Left lobe of liver (tissue), 2 donors: ENCODE results near the gene PLEK2. TPM values are rescaled to one million over a fixed set of nuclear protein-coding genes. Genes with fewer than 3 reads are reported as not detected.
"Not testable (repeated sequence)": the region's sequence is repeated elsewhere in the genome, so short reads cannot be mapped to it uniquely, and the experiment has no call there.

Source experiments
- ATAC-seq: fragments of 200-7000 bp; cut with Tn5 transposase; one replicate; pipeline ENCODE4 v1.9.1; 2020; ENCODE audit warnings: mild to moderate bottlenecking, moderate library complexity
- DNase-seq: peaks from one replicate; pipeline ENCODE4 v3.0.0-alpha.2; 2020; ENCODE audit warnings: low spot score
- total RNA-seq: library from RNA; stranded (reverse); gene quantifications from one replicate; pipeline ENCODE4 v1.2.1, GENCODE V29; 2021
- donor health status: DM: no; HTN: no; CAD: no; lungs with moderate emphysema.
- donor health status: DM: no; HTN: yes; CAD: no.

The PLEK2 gene
- total RNA-seq, 1 donor from 2014 or later = 10.7 TPM

DNA sequence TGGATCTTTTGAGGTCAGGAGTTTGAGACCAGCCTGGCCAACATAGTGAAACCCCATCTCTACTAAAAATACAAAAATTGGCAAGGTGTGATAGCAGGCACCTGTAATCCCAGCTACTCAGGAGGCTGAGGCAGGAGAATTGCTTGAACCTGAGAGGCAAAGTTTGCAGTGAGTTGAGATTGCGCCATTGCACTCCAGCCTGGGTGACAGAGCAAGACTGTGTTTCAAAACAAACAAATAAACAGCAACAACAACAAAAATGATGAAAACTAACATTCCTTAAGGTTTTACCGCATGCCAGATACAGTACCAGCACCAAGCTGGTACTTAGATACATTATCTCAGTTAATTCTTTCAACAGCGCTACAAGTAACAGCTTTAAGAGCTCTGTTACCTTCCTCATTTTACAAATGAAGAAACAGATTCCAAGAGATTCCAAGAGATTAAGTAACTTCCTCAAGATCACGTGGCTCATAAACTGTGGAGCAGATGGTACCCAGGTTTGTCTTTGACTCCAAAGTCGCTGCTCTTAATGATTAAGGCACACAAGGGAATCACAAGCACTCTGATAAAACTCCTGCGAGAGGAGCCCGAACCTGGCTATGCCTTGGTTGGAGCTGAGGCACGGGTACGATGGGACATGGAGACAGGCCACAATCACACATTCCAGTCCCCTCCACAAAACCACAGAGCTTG is 17.7 kb upstream of the PLEK2 start:
- DNase-seq = no peak

DNA sequence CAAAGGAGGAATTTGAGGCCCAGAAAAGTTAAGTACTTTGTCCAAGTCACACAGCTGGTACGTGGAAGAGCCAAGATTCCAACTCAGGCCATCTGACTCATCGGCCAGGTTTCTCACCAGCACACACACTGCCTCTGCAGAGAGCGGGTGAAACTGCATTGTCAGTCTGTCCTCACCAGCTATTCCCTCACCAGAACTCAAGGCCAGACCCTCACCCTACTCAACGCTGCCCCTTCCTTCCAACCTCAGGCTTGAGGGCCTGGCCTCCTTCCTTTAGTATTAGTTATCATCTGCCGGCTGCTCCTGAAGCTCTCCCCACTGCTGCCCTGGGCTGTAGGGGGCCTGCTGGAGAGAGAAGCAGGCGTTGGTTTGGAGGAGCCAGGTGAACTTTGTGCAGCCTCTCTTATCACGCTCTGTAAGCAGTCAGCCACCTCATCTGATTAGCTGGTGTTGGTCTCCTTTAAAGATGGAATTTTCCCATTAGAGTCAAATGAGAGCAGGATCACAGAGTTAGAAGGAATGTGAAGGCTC is 16.6 kb upstream of the PLEK2 start:
- no peak for DNase-seq
- ATAC-seq = peak; percentile 49

More for the DNA sequence above, 17.7 kb upstream of the PLEK2 start:
- ATAC-seq = no peak

DNA sequence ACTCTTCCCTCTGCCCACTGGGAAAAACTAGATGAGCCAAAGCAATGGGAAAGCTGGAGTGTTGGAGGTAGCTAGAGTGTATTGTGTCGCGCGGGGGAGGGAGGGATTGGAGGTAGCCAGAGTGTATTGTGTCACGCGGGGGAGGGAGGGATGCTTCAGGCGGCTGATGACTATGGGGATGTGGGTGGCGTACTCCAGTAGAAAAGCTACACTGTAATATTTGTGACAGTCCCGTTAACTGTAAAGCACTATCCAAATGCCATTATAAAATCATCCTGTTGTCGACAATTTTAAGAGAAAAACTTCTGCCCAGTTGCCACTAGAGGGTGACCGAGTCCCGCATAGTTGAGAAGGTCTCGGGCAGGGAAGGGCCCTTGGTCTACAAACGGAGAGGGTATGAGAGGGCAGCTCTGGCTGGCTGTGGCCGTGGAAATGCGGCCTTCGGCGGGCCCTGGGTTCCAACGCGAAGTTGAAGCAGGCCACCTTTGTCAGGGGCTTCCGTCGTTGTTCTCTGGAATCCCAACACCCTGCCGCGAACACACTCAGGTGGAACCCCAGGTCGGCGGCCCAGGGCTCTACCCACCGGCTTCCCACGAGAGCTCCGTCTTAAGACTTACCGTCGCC is 15.1 kb upstream of the PLEK2 start:
- DNase-seq (peak; percentile 72), ATAC-seq (peak; percentile 95)

DNA sequence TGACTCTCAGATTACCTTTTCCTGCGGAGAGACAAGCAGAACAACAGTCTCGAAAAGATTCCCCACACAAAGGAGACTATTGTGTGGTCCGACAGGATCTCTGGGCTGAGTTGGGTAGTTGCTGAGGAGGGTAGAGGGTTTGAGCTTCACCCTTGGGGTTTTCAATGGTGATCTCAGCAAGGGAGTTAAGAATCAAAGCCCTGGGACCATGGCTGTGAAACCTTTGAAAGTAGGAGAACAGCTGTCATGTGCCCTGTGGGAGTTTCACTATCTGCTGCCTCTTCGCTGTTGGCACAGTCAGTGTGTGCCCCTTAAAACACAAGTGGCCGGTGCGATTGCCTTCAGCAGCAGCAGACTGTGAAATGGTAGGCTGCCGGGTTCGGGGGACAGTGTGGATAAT is 14.2 kb upstream of the PLEK2 start:
- no peak for ATAC-seq
- no peak for DNase-seq

DNA sequence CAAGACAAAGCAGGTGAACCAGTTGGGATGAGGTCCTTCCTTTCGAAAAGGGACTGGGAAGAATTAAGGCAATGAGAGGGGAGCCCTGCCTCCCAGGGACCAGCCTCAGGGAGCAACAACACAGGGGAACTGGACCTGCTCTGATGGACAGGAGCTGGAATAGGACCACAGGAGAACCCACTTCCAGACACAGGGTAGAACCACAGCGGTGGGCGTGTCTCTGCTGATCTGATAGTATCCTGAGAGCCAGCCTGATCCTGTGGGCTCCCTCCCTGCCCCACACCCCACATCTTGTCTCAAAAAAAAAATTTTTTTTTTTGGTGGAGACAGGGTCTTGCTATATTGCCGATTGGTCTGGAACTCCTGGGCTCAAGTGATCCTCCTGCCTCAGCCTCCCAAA is 13.6 kb upstream of the PLEK2 start:
- no peak for ATAC-seq
- no peak for DNase-seq

DNA sequence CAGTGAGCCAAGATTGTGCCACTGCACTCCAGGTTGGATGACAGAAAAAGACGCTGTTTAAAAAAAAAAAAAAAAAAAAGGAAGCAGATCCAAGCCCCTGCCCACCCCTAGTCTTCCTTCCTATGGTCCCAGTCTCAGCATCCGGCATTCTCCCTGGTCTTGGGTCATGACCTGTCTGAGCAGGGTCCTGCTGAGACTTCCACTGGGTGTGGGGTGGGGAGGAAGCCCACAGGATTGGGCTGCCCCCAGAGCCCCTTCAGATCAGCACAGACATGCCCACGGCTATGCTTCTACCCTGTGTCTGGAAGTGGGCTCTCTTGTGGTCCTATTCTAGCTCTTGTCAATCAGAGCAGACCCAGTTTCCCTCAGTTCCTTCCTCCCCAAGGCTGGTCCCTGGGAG is 12.6 kb upstream of the PLEK2 start:
- ATAC-seq (no peak), DNase-seq (no peak)

DNA sequence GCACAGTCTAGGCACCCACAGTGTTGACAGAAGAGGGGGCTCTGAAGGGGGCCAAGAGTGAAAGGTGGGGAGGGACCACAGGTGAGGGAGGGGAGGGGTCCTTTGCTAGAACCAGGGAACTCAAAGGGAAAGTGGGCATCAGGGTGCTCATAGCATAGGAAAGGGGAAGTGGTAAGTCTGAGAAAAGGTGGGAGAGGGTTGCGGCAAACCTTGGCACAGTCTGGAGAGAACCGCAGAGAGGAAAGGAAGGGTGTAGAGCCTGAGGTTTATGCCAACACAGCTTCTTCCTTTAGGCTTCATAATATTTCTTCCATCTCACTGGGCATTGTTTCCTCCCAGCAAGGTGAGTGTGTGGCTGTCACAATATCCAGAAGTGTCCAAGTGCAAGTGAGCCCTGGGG is 11.5 kb upstream of the PLEK2 start:
- DNase-seq = no peak
- ATAC-seq = no peak

DNA sequence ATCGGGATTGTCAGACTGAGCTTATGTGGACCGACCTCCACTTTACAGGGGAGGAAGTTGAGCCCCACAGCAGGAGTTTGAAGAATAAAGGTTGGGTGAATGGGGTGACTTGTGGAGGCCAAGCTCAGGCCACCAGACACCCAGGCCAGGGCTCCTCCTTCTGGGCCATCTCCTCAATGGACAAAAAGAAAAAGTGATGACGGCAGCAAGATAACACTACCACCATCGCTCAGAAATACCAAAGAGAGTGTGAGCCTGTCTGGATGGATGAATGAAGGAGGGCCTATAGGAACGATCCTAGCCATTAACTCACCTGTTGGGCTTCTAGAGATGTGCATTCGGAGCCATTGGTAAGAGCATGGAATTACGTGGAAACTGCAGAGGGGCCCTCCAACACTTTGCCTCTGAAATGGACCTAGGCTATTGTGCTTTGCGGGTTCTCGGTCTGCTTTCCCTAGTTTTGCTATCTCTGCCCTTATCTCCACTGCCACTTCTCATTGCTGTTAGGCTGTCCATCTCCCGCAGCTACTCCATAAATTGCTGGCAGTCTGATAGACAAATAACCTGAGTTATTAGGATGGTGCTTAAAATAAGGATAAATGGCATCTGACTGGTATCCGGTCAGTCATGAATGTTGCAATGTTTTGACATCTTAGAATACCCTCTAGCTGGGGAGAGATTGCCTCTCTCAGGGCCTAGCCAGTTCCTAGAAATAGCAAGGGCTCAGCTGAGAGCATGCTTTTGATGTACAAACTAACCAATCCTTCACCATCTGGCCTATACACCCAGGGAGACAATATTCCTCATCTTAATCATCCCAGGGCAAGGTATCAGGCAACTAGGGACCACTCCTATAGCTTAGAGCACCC is 9.6 kb upstream of the PLEK2 start:
- ATAC-seq = no peak

DNA sequence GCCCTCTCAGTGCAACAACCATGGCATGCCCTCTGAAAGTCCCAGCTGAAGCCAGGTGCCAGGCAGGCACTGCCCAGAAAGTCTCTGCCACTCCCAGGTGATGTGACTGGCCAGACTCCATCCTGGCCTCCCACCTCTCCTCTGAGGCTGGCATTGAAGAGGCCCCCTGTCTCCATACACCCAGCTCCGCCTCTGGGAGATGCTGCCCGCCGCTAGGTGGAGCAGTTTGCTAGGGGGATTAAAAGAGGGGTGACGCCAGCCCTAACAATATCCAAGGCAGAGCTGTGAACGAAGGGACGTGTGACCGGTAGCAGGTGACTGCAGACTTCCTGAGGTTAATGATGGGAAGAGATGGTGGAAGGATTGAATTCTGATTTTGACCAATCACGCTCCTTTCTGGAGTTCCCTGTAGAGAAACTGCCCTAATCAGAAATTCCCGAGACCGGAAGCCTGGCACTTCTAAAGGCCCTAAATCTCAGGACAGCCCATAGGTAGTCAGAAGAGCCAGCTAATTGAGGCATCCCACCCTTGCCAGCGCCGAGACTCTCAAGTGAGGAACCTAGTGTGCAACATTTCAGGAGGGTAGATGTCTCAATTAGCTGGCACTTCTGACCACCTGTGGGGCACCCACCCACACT is 8.3 kb upstream of the PLEK2 start:
- DNase-seq = no peak
- ATAC-seq = peak; percentile 29

More for the DNA sequence above, 9.6 kb upstream of the PLEK2 start:
- DNase-seq = no peak

DNA sequence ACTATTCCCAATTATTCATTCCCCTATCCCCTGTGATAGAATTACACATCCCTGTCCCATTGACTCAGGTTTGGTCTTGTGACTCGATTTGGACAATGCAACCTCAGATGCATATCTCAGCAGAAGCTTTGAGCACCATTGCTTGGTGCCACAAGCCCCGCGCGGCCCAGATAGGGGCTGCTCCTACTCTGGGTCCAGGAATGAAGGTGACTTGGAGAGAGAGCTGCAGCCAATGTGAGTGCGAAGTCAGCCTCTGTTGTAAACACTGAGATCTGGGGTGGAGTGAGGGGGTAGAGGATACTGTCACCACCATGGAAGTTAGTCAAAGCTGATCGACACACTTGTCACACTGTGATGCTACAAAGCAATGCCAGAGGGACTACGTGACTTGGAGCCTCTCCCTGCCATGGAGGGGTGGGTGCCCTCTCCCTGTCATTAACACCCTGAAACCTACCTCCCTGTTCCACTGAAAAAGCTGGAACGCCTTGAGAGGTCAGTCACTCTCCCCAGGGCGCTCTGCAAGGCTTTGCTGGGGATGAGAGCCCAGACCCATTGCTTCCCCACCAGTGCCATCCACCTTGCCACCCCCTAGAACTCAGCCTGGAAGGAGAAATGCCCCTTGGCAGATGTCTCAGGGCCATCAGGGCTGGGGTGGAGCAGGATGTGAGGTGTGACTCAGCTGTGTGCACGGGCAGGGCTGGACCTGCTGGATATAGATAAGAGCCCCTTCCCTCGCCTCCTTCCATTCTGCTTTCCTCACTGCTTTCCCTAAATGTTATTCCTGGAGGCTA is 6.6 kb upstream of the PLEK2 start:
- ATAC-seq = no peak
- DNase-seq = no peak

DNA sequence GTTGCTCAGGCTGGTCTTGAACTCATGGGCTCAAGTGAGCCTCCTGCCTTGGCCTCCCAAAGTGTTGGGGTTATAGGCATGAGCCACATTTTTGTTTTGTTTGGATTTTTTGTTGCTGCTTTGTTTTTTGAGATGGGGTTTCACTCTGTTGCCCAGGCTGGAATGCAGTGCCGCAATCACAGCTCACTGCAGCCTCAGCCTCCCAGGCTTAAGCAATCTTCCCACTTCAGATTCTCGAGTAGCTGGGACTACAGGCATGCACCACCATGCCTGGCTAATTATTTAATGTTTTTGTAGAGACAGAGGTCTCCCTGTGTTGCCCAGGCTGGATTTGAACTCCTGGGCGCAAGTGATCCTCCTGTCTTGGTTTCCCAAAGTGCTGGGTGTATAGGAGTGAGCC is 5.7 kb upstream of the PLEK2 start:
- DNase-seq (no peak), ATAC-seq (no peak)

DNA sequence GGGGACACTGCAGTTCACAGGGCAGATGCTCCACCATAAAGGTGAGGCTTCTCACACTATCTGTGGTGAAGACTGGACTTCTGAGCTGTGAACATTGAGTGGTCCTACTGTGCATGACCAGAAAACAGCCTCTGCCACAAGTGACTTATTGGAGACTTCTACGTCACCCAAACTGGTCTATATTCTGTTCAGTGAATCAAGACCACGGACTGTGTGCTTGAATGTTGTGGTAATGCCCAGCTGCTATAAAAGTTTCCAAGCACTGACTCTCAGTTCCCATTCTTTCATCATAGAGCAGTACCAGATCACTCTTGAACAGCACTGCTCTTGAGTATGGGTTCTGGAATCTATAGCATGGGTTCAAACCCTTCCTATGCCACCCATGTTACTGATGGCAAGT is 4.8 kb upstream of the PLEK2 start:
- ATAC-seq = no peak
- no peak for DNase-seq

DNA sequence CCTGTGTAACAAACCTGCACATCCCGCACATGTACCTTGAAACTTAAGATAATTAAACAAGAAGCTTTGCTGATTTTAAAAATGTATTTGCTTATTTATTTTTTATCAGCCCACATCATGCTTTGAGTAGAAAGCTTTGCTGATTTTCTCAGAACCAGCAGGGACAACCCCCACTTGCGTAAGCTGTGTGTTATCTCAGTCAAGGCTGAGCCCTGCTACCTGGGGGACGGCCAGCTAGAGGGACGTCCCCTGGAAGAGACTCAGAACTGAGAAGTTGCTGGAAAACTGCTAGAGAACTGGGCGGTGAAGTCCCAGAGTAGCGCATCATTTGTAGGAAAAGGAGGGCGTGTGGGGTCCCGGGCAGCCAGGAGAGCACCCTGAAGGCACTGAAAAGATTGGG is 4.1 kb upstream of the PLEK2 start:
- DNase-seq (peak; percentile 81), ATAC-seq (peak; percentile 82)

DNA sequence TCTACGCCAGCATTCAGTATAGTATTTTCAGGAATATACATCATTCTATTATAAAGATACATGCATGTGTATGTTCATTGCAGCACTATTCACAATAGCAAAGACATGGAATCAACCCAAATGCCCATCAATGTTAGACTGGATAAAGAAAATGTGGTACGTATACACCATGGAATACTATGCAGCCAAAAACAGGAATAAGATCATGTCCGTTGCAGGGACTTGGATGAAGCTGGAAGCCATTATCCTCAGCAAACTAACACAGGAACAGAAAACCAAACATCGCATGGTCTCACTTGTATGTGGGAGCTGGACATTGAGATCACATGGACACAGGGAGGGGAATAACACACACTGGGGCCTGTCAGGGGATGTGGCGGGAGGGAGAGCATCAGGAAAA is 3.6 kb upstream of the PLEK2 start:
- ATAC-seq = not testable (repeated sequence)

DNA sequence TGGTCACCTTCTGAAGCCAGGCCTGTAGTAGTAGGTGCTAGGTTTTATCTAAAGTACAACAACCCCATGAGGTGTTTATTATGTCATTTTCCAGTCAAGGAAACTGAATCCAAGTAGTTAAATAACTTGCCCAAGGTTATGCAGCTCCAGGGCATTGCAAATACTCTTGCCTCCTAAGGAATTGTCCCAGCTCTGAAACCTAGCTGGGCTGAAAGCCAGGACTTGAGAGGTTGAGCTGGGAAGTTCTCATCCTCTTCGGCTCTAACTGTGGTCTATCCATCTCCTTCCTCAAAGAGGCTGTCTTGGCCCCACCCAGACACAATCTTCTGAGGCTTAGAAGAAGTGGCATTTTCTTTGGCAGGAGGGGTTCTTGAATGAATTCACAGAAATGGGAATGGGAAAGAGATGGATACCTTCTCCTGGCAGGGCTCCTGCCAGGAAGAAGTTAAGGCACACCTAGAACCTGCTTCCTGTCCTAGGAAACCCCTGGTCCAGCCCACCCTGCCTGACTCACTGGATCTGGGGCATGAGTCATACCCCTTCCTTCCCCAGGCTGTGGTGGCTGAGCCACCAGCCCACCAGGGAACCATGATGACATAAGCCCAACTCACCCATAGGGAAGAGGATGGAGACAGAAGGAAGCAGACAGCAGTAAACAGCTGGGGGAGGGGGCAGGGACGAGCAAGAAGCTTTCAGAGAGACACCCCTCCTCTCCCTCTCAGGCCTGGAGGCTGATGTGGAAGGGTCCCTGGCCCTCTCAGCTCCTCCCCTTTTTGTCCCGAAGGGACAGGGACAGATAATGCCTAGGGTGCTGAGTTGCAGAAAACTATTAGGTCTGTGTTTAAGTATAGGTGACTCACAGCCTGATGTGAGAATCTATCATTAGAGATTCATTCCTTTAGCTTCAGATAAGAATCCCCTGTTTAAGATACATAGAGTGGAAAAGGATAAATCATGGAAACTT is 2.1 kb upstream of the PLEK2 start:
- DNase-seq (no peak), ATAC-seq (no peak)

More for the DNA sequence above, 3.6 kb upstream of the PLEK2 start:
- DNase-seq = not testable (repeated sequence)

DNA sequence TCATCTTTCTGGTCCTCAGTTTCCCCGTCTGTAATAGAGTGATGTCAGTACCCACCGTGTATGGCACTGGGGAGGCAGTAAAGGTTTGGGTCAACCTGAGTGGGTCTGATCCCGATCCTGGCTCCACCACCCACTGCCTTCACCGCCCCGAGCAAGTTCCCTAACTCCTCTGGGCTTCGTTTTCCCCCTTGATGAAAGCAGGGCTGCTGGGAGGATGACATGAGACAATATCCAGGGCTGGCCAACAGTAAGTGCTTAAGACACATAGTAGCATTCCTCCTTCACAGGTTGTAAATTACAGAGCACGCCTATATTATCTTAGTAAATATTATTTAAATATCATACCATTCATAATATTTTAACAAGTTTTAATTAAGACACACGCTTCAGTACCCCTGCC is 595 bp downstream of the PLEK2 start:
- peak; percentile 14 for ATAC-seq
- no peak for DNase-seq

DNA sequence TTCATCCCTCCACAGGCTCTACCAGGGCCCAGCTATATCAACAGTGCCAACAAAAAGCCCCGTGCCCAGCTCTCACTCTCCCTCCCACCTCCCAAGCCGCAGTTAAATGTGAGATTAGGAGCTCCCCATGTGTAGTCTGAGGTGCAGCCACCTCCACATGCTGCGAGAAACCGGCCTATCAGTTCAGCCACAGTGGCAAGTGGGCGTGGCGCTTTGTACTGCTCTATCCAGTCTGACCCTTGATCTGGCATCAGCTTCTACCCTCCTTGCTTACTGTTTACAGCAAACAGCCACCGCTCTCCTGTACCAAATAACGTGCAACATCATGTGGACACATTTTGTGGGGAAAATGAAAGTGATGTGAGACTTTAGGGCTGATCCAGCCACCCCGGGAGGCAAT is 1.7 kb downstream of the PLEK2 start:
- ATAC-seq = peak; percentile 67
- peak; percentile 59 for DNase-seq

DNA sequence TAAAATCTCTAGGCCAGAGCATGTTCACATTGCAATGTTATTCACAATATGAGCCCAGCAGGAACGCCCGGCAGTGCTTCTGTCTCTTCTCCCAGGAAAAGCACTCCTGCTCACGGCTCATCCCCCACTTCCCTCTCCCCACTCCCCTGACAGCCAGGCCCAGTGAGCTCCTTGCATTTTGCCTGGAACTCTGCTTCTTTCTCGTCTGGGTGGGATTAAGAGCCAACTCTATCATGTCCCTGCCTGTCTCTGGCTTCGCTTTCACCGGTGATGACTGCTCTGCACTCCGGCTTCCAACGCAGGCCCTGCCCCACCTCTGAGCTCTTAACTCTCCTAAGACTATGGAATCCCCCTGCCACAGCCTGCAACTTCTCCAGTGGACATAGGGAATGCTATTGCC is 2.5 kb downstream of the PLEK2 start:
- DNase-seq = no peak

More for the DNA sequence above, 2.5 kb downstream of the PLEK2 start:
- ATAC-seq = no peak
